HepG2 (cell line): ENCODE data around the gene USP12. TPM values are rescaled to one million over a fixed set of nuclear protein-coding genes. Genes with fewer than 3 reads are reported as not detected.

Experiments
- ATAC-seq: fragments of 200-7000 bp; cut with Tn5 transposase; 3 replicates; pipeline ENCODE4 v1.9.1; 2020; ENCODE audit warnings: mild to moderate bottlenecking, moderate library complexity
- BruUV-seq: library from RNA; stranded (reverse); fragments of 400-500 nt; replicated peaks from 2 replicates; lab custom pipeline; 2021; lab: Mats Ljungman, UMichigan
- CTCF ChIA-PET: fragments of 300-600 bp; formaldehyde crosslinking; extraction: SDS; loops from one replicate; lab custom pipeline; 2021; ENCODE audit warnings: low total read pairs, inconsistent platforms, low intra/inter-chr PET ratio; lab: Yijun Ruan, JAX
- POLR2A ChIA-PET: fragments of 350-600 bp; sonication (Branson Sonifier 250); formaldehyde crosslinking; loops from one replicate; lab custom pipeline; 2020; ENCODE audit warnings: antibody characterized with exemption, inconsistent platforms; lab: Yijun Ruan, JAX
- DNase-seq: peaks from one replicate; pipeline ENCODE4 v3.0.0-alpha.2; 2015; ENCODE audit warnings: low spot score
- FAIRE-seq: peaks from 3 replicates; lab custom pipeline; 2011; peaks lifted over from hg19 to GRCh38; lab: Jason Lieb, UNC
- H2AFZ ChIP-seq: one replicate; pipeline ENCODE4 v1.6.1; 2011; ENCODE audit warnings: low read length, inconsistent platforms
- H3K27ac ChIP-seq: fragments of 300-600 bp; 3 replicates; pipeline ENCODE4 v1.8.0; 2011; ENCODE audit warnings: mixed run types, mild to moderate bottlenecking, mixed read lengths, low read length, inconsistent platforms; ENCODE audit not compliant: insufficient read depth; ENCODE audit errors: extremely low read length
- H3K27me3 ChIP-seq, 2 experiments: fragments of 200-600 bp in 1 of 2; 2 replicates in 1 of 2; 3 replicates in 1 of 2; pipeline versions ENCODE4 v1.6.0 to v1.8.0; 2011; ENCODE audit warnings: low read length in 2 of 2, mild to moderate bottlenecking in 2 of 2, moderate library complexity in 2 of 2, inconsistent platforms in 1 of 2; ENCODE audit not compliant: insufficient read depth in 2 of 2, control insufficient read depth in 1 of 2
- H3K36me3 ChIP-seq, 2 experiments: fragments of 200-600 bp in 1 of 2; replicated peaks in 1 of 2; 2 replicates in 1 of 2; 3 replicates in 1 of 2; pipeline versions ENCODE4 v1.5.1 to v1.8.0; 2011; ENCODE audit warnings: low read length in 2 of 2, inconsistent platforms in 1 of 2; ENCODE audit not compliant: insufficient read depth in 2 of 2, control insufficient read depth in 1 of 2
- H3K4me1 ChIP-seq: 2 replicates; pipeline ENCODE4 v1.5.1; 2012; ENCODE audit warnings: low read length, inconsistent platforms; ENCODE audit not compliant: insufficient read depth
- H3K4me2 ChIP-seq: 2 replicates; pipeline ENCODE4 v1.6.0; 2011; ENCODE audit warnings: low read depth, low read length, inconsistent platforms
- H3K4me3 ChIP-seq, 3 experiments: fragments of 200-600 bp in 1 of 3; sonication (generic), shearing (Covaris generic) in 1 of 3; replicated peaks in 1 of 3; 2 replicates each; pipeline ENCODE4 v1.5.1; 2011 to 2016; ENCODE audit warnings: low read length in 3 of 3, inconsistent platforms in 2 of 3, low read depth in 2 of 3, mild to moderate bottlenecking in 2 of 3, control low read depth in 1 of 3, mixed read lengths in 1 of 3; ENCODE audit not compliant: insufficient read depth in 1 of 3
- H3K79me2 ChIP-seq: one replicate; pipeline ENCODE4 v1.6.1; 2011; ENCODE audit warnings: low read length, inconsistent platforms; ENCODE audit not compliant: insufficient read depth
- H3K9ac ChIP-seq: 2 replicates; pipeline ENCODE4 v1.6.0; 2011; ENCODE audit warnings: mild to moderate bottlenecking, low read depth, low read length, inconsistent platforms; ENCODE audit not compliant: insufficient read depth
- H3K9me3 ChIP-seq: 2 replicates; pipeline ENCODE4 v1.5.1; 2012; ENCODE audit warnings: mild to moderate bottlenecking, low read length
- H4K20me1 ChIP-seq: 2 replicates; pipeline ENCODE4 v1.6.0; 2011; ENCODE audit warnings: inconsistent platforms, mild to moderate bottlenecking, low read length, moderate library complexity; ENCODE audit not compliant: insufficient read depth
- HES4 ChIP-seq: sonication (generic); formaldehyde crosslinking; IDR thresholded peaks from 2 replicates; pipeline ENCODE4 v1.9.0; 2021; ENCODE audit warnings: mild to moderate bottlenecking, missing genetic modification reagents, borderline replicate concordance
- KDM4B ChIP-seq: sonication (generic); formaldehyde crosslinking; IDR thresholded peaks from 2 replicates; pipeline ENCODE4 v1.4.0; 2020; ENCODE audit warnings: missing genetic modification reagents
- NFYB ChIP-seq: sonication (generic); formaldehyde crosslinking; IDR thresholded peaks from 2 replicates; pipeline ENCODE4 v1.4.0; 2020; ENCODE audit warnings: missing genetic modification reagents
- TEF ChIP-seq: sonication (generic); formaldehyde crosslinking; IDR thresholded peaks from 2 replicates; pipeline ENCODE4 v1.5.0; 2020; ENCODE audit warnings: missing genetic modification reagents
- XRCC5 ChIP-seq: fragments of 200-400 bp; formaldehyde crosslinking; optimal IDR thresholded peaks from 2 replicates; pipeline ENCODE3; 2017; ENCODE audit warnings: mild to moderate bottlenecking, low read length
- ZNF367 ChIP-seq: sonication (generic); formaldehyde crosslinking; IDR thresholded peaks from 2 replicates; pipeline ENCODE4 v1.4.0; 2020; ENCODE audit warnings: missing genetic modification reagents, borderline replicate concordance
- ZNF574 ChIP-seq: sonication (generic); formaldehyde crosslinking; IDR thresholded peaks from 2 replicates; pipeline ENCODE4 v1.4.0; 2020; ENCODE audit warnings: missing genetic modification reagents
- ZNF777 ChIP-seq: sonication (generic); formaldehyde crosslinking; IDR thresholded peaks from 2 replicates; pipeline ENCODE4 v1.4.0; 2020; ENCODE audit warnings: missing genetic modification reagents
- ZNF781 ChIP-seq: sonication (generic); formaldehyde crosslinking; IDR thresholded peaks from 2 replicates; pipeline ENCODE4 v1.5.1; 2020; ENCODE audit warnings: borderline replicate concordance, mild to moderate bottlenecking, missing genetic modification reagents; ENCODE audit errors: not compliant biosample characterization
- WGBS: methylation state at CpG from one replicate; pipeline ENCODE4 v1.1.6; 2017; ENCODE audit warnings: low lambda C conversion rate; 5-methylcytosine and 5-hydroxymethylcytosine counted together
- in situ Hi-C: cut with HindIII; loops from 2 replicates; pipeline ENCODE4 v1.10.0; 2017; ENCODE audit warnings: low pct_unique_long_range_greater_than_20kb; ENCODE audit not compliant: extremely low pct_ligation_motif_present
- intact Hi-C: fragments of 100-400 bp; cut with micrococcal nuclease; formaldehyde crosslinking; loops from one replicate; pipeline ENCODE4 v1.10.0; 2022; ENCODE audit not compliant: unreplicated experiment
- polyA plus RNA-seq, 8 experiments: library from polyadenylated mRNA; depleted of rRNA in 3 of 8; stranded (reverse) in 7 of 8; unstranded in 1 of 8; fragments of >200 nt; fragmentation: Illumina TruSeq in 4 of 8; extraction: Trizol in 4 of 8; gene quantifications; 2 replicates each; pipeline versions ENCODE4 v1.2.1 to v1.2.3, GENCODE V29; 2011 to 2016; ENCODE audit warnings: low read depth in 4 of 8, missing spikeins in 1 of 8, mixed read lengths in 1 of 8; ENCODE audit not compliant: insufficient read depth in 1 of 8
- total RNA-seq, 5 experiments: library from RNA; depleted of rRNA; stranded (reverse); fragments of >200 nt; fragmentation: Illumina TruSeq; extraction: Trizol; gene quantifications; 2 replicates each; pipeline ENCODE4 v1.2.3, GENCODE V29; 2016; ENCODE audit warnings: low read depth in 1 of 5

USP12 gene
- total and polyA plus RNA-seq, 2 of the 13 experiments (the other 11 are each of a cell fraction or from before 2014, with no cell fraction given), result 9.8 to 19.5 TPM

GRCh38 chr13:27034678-27035111, 136.9 kb downstream of the USP12 start:
- FAIRE-seq (no peak), ATAC-seq (no peak), DNase-seq (no peak)
- Histone ChIP-seq H3K79me2 (no peaks in the 10 kb centered on the region), H3K4me3 (no peak overlapping the region), H3K4me1 (no peaks in the 10 kb centered on the region), H3K4me2 (no peak overlapping the region), H4K20me1 (no peaks in the 10 kb centered on the region), H2AFZ (no peak overlapping the region), H3K9me3 (no peaks in the 10 kb centered on the region), H3K36me3 (no peaks in the 10 kb centered on the region), H3K27ac (no peak overlapping the region), H3K9ac (no peak overlapping the region), H3K27me3 (peaks cover 5 to 42% of the 10 kb centered on the region in 2 experiments)
- intact Hi-C loops (no loop called here), in situ Hi-C loops (no loop called here)
- CTCF ChIA-PET, result no interaction called here
- BruUV-seq, result no TSS peak
- WGBS, result 83% methylated on average over 15 of the region's 18 CpGs
- POLR2A ChIA-PET, result no interaction called here
- TF ChIP-seq ZNF574 (CRISPR knock-in tag), result no peak
- TF ChIP-seq XRCC5, result no peak
- no peak for TF ChIP-seq KDM4B
- no peak for TF ChIP-seq ZNF367 (CRISPR knock-in tag)
- TF ChIP-seq ZNF777 (CRISPR knock-in tag), result no peak
- no peak for TF ChIP-seq TEF (CRISPR knock-in tag)
- no peak for TF ChIP-seq NFYB
- no peak for TF ChIP-seq ZNF781 (CRISPR knock-in tag)
- TF ChIP-seq HES4 (CRISPR knock-in tag), result no peak
